ENCODE measurements around the gene MSH5.

MSH5 gene

GRCh38 chr6:31742894-31743293 lies 3.1 kb downstream of the MSH5 start:
- no peak for DNase-seq (ENCODE audit: low read depth)
- H3K4me3 ChIP-seq (replicated peaks; ENCODE audit: low read depth, low read length), result no peak overlapping the region
- TF ChIP-seq, protein P1, sequence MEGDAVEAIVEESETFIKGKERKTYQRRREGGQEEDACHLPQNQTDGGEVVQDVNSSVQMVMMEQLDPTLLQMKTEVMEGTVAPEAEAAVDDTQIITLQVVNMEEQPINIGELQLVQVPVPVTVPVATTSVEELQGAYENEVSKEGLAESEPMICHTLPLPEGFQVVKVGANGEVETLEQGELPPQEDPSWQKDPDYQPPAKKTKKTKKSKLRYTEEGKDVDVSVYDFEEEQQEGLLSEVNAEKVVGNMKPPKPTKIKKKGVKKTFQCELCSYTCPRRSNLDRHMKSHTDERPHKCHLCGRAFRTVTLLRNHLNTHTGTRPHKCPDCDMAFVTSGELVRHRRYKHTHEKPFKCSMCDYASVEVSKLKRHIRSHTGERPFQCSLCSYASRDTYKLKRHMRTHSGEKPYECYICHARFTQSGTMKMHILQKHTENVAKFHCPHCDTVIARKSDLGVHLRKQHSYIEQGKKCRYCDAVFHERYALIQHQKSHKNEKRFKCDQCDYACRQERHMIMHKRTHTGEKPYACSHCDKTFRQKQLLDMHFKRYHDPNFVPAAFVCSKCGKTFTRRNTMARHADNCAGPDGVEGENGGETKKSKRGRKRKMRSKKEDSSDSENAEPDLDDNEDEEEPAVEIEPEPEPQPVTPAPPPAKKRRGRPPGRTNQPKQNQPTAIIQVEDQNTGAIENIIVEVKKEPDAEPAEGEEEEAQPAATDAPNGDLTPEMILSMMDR (IDR thresholded peaks at IDR 0.05; ENCODE audit: low read length, missing control alignments), result no peak

- TF ChIP-seq, protein P1 (IDR thresholded peaks at IDR 0.05; ENCODE audit: low read length, missing control alignments), result no peak
- no peak for DNase-seq (ENCODE audit: low read depth)
- H3K4me3 ChIP-seq (replicated peaks; ENCODE audit: low read depth, low read length), result no peak overlapping the region
Observed at GRCh38 chr6:31744422-31744821, 4.6 kb downstream of the MSH5 start.

DNA sequence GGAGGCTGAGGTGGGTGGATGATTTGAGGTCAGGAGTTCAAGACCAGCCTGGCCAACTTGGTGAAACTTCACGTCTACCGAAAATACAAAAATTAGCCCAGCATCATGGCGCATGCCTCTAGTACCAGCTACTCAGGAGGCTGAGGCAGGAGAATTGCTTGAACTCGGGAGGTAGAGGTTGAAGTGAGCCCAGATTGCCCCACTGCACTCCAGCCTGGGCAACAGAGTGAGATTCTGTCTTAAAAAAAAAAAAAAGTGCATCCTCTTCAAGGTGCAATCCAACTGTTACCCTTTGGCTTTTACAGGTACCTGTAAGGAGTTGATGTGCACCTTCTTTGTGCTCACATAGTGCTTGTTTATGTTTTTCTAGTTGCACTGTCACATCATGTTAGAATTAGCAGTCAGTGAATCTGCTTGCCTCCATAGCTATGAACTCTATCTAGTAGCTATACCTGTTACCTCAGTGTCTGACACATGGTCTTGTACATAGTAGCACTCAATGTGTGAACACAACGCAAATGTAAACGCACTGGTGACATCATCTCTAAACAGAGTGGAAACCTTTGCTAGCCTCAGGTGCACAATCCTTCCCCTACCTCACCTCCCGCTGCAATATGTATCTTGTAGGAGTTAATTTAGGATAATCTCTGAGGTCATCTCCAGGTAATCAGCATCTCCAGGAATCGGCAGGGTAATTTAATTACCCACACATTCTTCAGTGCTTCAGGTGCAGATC lies 9.7 kb downstream of the MSH5 start:
- no peak overlapping the region for H3K4me3 ChIP-seq (replicated peaks; ENCODE audit: low read depth, low read length)
- TF ChIP-seq, protein P1 (IDR thresholded peaks at IDR 0.05; ENCODE audit: low read length, missing control alignments), result no peak
- no peak for DNase-seq (ENCODE audit: low read depth)

DNA sequence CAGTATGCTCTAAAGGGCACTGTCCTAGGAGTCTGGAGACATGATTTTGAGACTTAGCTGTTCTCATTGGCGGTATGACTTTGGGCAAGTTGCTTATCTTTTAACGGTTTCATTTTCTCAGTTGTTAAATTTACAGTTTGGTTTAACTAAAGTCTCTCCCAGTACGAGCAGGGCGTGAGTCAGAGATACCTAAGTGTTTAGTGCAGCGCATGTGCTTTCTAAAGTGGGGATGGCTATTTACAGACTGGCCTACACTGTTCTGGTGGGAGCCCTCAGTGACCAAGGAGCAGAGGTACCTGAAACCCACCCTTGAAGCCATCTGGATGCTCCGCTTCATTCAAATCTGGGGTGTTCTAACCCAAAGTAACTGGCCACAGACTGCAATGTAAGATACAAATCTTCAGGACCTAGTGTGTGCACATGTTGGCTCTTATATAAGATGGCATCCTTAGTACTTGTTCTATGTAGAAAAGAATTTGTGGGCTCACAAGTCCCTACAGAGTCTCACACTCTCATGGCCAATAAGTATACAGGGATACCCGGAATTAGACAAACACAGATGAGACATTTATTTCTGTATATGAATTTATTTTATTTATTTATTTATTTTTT lies 10.7 kb downstream of the MSH5 start:
- no peak overlapping the region for H3K4me3 ChIP-seq (replicated peaks; ENCODE audit: low read depth, low read length)
- TF ChIP-seq, protein P1 (IDR thresholded peaks at IDR 0.05; ENCODE audit: low read length, missing control alignments), result no peak
- DNase-seq (ENCODE audit: low read depth), result no peak

DNA sequence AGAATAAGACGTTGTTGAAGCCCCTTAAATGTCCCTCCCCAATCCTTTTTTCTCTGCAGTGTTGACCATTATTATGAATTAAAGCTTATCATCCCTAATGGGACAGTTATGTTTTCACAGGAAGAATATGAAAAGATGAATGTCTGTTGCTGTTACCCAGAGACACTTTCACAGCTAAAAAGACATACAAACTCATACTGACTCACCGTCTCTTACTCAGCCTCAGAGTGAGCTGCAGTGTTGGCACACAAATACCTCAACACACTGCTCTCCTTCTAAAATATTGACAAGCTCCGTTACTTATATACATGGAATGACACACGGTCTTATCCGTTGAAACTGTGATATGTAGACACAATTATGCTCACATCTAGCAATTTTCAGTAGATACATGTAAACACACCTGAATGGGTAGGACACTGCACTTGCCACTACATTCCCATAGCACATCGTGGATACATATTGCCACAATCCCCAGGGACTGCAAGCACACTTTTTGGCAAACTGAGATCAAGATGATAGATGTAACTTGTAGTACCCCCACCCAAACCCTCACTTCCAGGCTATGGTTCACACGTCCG lies 13.0 kb downstream of the MSH5 start:
- H3K4me3 ChIP-seq (replicated peaks; ENCODE audit: low read depth, low read length), result no peak overlapping the region
- TF ChIP-seq, protein P1 (IDR thresholded peaks at IDR 0.05; ENCODE audit: low read length, missing control alignments), result no peak
- DNase-seq (ENCODE audit: low read depth), result peak; percentile 63

- DNase-seq (ENCODE audit: low read depth), result no peak
- TF ChIP-seq, protein P1 (IDR thresholded peaks at IDR 0.05; ENCODE audit: low read length, missing control alignments), result no peak
- H3K4me3 ChIP-seq (replicated peaks; ENCODE audit: low read depth, low read length), result no peak overlapping the region
Observed at GRCh38 chr6:31758281-31758680, 18.5 kb downstream of the MSH5 start.
